Measurements from ENCODE around the gene TEX38.
"Not testable (repeated sequence)": the region's sequence is repeated elsewhere in the genome, so short reads cannot be mapped to it uniquely, and the experiment has no call there.

Gene TEX38

DNA sequence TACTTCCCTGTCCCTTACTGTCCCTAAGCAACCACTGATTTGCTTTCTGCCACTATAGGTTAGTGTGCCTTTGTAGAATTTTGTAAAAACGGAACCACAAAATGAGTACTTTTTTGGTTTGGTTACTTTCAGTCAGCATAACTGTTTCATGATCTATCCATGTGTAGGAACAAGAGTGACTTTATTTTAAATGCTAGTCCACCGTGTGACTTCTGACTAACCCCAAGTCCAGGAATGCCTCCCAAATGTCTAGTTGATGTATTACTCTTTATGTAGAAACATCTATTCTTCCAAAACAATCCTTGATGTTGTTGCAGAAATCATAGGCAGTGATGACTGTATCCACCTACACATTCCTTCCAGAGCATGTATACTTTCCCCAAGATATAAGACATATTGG is 24.8 kb upstream of the TEX38 start:
- TF ChIP-seq, protein P1, sequence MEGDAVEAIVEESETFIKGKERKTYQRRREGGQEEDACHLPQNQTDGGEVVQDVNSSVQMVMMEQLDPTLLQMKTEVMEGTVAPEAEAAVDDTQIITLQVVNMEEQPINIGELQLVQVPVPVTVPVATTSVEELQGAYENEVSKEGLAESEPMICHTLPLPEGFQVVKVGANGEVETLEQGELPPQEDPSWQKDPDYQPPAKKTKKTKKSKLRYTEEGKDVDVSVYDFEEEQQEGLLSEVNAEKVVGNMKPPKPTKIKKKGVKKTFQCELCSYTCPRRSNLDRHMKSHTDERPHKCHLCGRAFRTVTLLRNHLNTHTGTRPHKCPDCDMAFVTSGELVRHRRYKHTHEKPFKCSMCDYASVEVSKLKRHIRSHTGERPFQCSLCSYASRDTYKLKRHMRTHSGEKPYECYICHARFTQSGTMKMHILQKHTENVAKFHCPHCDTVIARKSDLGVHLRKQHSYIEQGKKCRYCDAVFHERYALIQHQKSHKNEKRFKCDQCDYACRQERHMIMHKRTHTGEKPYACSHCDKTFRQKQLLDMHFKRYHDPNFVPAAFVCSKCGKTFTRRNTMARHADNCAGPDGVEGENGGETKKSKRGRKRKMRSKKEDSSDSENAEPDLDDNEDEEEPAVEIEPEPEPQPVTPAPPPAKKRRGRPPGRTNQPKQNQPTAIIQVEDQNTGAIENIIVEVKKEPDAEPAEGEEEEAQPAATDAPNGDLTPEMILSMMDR (IDR thresholded peaks at IDR 0.05), result no peak
- Histone ChIP-seq H3K27ac (no peak overlapping the region), H3K4me3 (no peak overlapping the region)
- no peak for DNase-seq (ENCODE audit: low spot score)

DNA sequence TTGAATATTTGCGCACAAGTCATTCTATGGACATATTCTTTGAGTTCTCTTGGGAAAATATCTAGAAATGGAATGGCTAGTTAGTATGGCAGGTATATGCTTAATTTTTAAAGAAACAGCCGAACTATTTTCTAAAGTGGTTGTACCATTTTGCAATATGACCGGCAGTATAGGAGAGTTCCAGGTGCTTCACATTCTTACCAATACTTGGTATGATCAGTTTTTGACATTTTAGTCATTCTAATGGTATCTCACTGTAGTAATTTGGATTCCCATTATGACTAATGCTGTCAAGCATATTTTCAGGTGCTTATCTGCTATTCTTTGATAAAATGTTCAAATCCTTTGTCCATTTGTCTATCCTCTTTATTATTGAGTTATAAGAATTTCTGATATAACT is 24.0 kb upstream of the TEX38 start:
- TF ChIP-seq, protein P1 (IDR thresholded peaks at IDR 0.05), result no peak
- DNase-seq (ENCODE audit: low spot score), result no peak
- Histone ChIP-seq H3K4me3 (no peak overlapping the region), H3K27ac (no peak overlapping the region)

DNA sequence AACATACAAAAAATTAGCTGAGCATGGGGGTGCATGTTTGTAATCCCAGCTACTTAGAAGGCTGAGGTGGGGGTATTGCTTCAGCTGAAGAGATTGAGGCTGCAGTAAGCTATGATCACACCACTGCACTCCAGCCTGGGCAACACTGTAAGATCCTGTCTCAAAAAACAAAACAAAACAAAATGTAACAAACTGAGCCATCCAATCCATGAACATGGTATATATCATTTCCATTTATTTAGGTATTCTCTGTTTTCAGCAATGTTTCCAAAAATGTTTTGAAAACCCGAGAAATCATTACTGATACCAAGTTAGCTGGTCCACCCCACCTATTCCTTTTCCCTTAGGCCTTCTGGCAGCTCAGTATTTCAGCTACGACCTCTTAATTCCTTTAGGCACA is 21.9 kb upstream of the TEX38 start:
- Histone ChIP-seq H3K4me3 (no peak overlapping the region), H3K27ac (no peak overlapping the region)
- no peak for DNase-seq (ENCODE audit: low spot score)
- TF ChIP-seq, protein P1 (IDR thresholded peaks at IDR 0.05), result no peak

DNA sequence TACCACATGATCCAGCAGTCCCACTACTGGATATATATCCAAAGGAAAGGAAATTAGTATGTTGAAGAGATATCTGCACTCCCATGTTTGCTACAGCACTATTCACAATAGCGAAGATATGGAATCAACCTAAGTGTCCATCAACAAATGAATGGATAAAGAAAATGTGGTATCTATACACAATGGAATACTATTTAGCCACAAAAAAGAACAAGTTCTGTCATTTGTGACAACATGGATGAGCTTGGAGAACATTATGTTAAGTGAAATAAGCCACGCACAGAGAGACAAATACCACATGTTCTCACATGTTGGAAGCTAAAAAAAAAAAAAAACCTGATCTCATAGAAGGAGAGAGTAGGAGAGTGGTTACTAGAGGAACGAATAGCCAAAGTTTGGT is 21.2 kb upstream of the TEX38 start:
- H3K27ac ChIP-seq, result no peak overlapping the region
- TF ChIP-seq, protein P1 (IDR thresholded peaks at IDR 0.05), result no peak
- H3K4me3 ChIP-seq, result no peak overlapping the region
- DNase-seq (ENCODE audit: low spot score), result no peak

DNA sequence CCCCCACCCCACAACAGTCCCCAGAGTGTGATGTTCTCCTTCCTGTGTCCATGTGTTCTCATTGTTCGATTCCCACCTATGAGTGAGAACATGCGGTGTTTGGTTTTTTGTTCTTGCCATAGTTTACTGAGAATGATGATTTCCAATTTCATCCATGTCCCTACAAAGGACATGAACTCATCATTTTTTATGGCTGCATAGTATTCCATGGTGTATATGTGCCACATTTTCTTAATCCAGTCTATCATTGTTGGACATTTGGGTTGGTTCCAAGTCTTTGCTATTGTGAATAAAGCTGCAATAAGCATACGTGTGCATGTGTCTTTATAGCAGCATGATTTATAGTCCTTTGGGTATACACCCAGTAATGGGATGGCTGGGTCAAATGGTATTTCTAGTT is 20.5 kb upstream of the TEX38 start:
- not testable (repeated sequence) for H3K4me3 ChIP-seq

DNA sequence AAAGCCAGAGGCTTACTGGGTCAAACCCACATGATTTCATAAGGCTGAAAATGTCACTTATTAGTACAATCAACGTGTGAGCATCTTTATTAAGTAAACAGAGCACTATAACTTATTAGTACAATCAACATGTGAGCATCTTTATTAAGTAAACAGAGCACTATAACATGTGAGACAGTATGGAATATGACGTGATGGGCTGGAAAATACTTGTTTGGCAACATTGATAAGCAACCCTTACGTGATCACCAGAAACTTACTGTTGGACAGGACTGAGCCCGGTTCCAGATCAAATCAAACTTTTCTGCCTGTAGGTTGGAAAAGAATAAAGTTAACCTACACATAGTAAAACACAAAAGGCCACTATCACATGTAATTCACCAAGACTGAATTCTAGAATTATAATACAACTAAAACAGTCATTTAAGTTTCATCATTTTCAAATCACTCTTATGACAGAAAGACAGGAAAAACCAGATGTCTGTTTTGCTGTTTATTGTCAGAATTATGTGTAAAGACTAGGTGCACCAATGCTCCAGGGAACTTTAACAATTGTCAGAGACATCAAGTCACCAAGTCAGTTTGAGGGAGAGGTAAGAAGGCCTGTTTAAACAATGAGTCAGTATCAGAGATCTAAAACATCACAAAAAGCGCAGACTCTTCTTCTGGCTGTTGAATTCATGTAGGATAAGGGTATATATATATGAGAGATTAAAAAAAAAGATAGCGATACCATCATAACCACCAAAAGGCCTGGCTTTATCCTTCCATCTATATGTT is 19.1 kb upstream of the TEX38 start:
- DNase-seq (ENCODE audit: low spot score), result no peak
- Histone ChIP-seq H3K4me3 (no peak overlapping the region), H3K27ac (peak overlapping the region in 1 of 2 donors; percentile 64)
- TF ChIP-seq, protein P1 (IDR thresholded peaks at IDR 0.05), result no peak

More for the DNA sequence above, 20.5 kb upstream of the TEX38 start:
- H3K27ac ChIP-seq; DNase-seq (ENCODE audit: low spot score): not testable (repeated sequence)

DNA sequence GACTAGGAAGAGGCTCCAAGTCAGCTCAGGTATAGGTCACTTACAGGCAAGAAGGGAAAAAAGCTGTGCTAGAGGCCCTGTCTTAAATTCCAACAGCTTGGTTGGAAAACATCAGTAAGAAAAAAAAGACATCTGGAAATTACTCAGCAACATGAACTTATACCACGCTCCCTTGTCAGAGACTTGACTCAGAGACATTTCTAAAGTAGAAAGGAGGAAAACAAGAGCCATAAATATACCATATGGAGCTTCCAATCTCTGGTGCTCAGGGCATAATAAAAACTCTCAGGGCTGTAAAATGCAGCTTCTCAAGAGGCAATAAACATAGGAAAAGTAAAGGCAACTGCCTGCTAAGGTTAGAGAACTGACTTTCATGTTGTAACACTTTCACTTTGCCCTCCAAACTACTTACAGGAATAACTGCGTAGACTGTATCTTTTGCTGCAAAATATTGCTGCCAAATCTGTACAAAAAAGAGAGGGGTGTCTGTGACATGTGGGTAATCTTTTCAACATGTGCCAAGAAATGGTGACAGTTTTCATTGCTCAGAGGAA is 18.2 kb upstream of the TEX38 start:
- TF ChIP-seq, protein P1 (IDR thresholded peaks at IDR 0.05), result no peak
- H3K27ac ChIP-seq, result peak overlapping the region; percentile 64 to 65
- DNase-seq (ENCODE audit: low spot score), result no peak
- H3K4me3 ChIP-seq, result peak overlapping the region; percentile 48
